Measurements from ENCODE around the gene NDUFA5.

Gene NDUFA5

GRCh38 chr7:123494193-123494796, 63.3 kb downstream of the NDUFA5 start:
- no peaks in the 10 kb centered on the region for H3K9me3 ChIP-seq (ENCODE audit: control insufficient read depth, insufficient read depth, low read depth, low read length)
- no peaks in the 10 kb centered on the region for H3K36me3 ChIP-seq (ENCODE audit: control insufficient read depth in 2 of 2, insufficient read depth in 1 of 2, low read length in 2 of 2)
- H3K27ac ChIP-seq (ENCODE audit: extremely low read depth, low read depth, low read length) = no peak overlapping the region
- CTCF ChIA-PET = interaction anchor here (0.5 to 2.8 kb wide), 31 partner anchors 10 to 1438 kb away, joined by 3 to 17 read pairs (median 4); partner anchors contain the start of genes IQUB and NDUFA5
- no peak for TF ChIP-seq ZNF596 (tag by site-specific recombination; IDR thresholded peaks at IDR 0.05)
- TF ChIP-seq GLIS2 (tag by site-specific recombination; IDR thresholded peaks at IDR 0.05) = no peak
- no peak for TF ChIP-seq ZNF48 (tag by site-specific recombination; IDR thresholded peaks at IDR 0.05)
- TF ChIP-seq ZNF658 (tag by site-specific recombination; IDR thresholded peaks at IDR 0.05) = no peak
- TF ChIP-seq ZNF664 (tag by site-specific recombination; IDR thresholded peaks at IDR 0.05) = no peak
- TF ChIP-seq ZNF654 (tag by site-specific recombination; IDR thresholded peaks at IDR 0.05; ENCODE audit: low read depth) = peak; percentile 79
- TF ChIP-seq GLI2 (tag by site-specific recombination; IDR thresholded peaks at IDR 0.05; ENCODE audit: borderline replicate concordance, low read depth) = no peak
- no peak for TF ChIP-seq SETDB1 (IDR thresholded peaks at IDR 0.05; ENCODE audit: insufficient read length, low read length)
- no peak overlapping the region for H3K4me3 ChIP-seq (ENCODE audit: low read depth, low read length)
- no peaks in the 10 kb centered on the region for H3K4me1 ChIP-seq (ENCODE audit: control insufficient read depth, insufficient read depth, low read length)
- POLR2A ChIA-PET = interaction anchor here (1.1 kb wide), 1 partner anchor 40 kb away, joined by 7 read pairs; the partner anchor contains the start of gene IQUB

- Histone ChIP-seq H3K4me3 (ENCODE audit: low read depth, low read length) (no peak overlapping the region), H3K36me3 (ENCODE audit: control insufficient read depth in 2 of 2, insufficient read depth in 1 of 2, low read length in 2 of 2) (no peaks in the 10 kb centered on the region), H3K4me1 (ENCODE audit: control insufficient read depth, insufficient read depth, low read length) (no peaks in the 10 kb centered on the region), H3K9me3 (ENCODE audit: control insufficient read depth, insufficient read depth, low read depth, low read length) (no peaks in the 10 kb centered on the region), H3K27ac (ENCODE audit: extremely low read depth, low read depth, low read length) (no peak overlapping the region)
- TF ChIP-seq ZNF341 (tag by site-specific recombination; IDR thresholded peaks at IDR 0.05; ENCODE audit: low read depth) = no peak
- no peak for TF ChIP-seq ZNF621 (tag by site-specific recombination; IDR thresholded peaks at IDR 0.05)
- TF ChIP-seq ZNF112 (tag by site-specific recombination; IDR thresholded peaks at IDR 0.05) = no peak
- TF ChIP-seq ZNF37A (tag by site-specific recombination; IDR thresholded peaks at IDR 0.05) = no peak
- TF ChIP-seq OSR2 (tag by site-specific recombination; IDR thresholded peaks at IDR 0.05) = no peak
- ChIA-PET CTCF (interaction anchor here (0.6 to 1.5 kb wide), 15 partner anchors 9 to 393 kb away, joined by 3 to 11 read pairs (median 3); no protein-coding TSS in a partner anchor), POLR2A (no interaction called here)
Observed at GRCh38 chr7:123492485-123492884, 65.1 kb downstream of the NDUFA5 start.

All from HEK293 (cell line).